ENCODE measurements around the gene ARHGEF26. TPM values are rescaled to one million over a fixed set of nuclear protein-coding genes. Genes with fewer than 3 reads are reported as not detected.

The ARHGEF26 gene
- total RNA-seq, 2 experiments from 2014 or later = 0.25 to 0.45 TPM

- Mint-ChIP-seq H3K4me1 (ENCODE audit: low read depth) (peaks cover 12% of the 10 kb centered on the region), H3K4me3 (peak overlapping the region; percentile 53), H3K27ac (no peak overlapping the region), H3K9me3 (no peaks in the 10 kb centered on the region), H3K36me3 (ENCODE audit: low read depth) (no peaks in the 10 kb centered on the region), H3K27me3 (ENCODE audit: low read depth) (peaks cover 48% of the 10 kb centered on the region)
- DNase-seq = no peak
- intact Hi-C loops (cut with micrococcal nuclease) = loop anchor here (5.0 to 10.0 kb wide), 4 partner anchors 114 to 1752 kb away; partner anchors contain the start of genes GMPS and RAP2B
- CTCF ChIA-PET = interaction anchor here (0.9 kb wide), 1 partner anchor 130 kb away, joined by 3 read pairs; no protein-coding TSS in a partner anchor
Measured at GRCh38 chr3:154122912-154123559, 1.8 kb downstream of the ARHGEF26 start.

DNA sequence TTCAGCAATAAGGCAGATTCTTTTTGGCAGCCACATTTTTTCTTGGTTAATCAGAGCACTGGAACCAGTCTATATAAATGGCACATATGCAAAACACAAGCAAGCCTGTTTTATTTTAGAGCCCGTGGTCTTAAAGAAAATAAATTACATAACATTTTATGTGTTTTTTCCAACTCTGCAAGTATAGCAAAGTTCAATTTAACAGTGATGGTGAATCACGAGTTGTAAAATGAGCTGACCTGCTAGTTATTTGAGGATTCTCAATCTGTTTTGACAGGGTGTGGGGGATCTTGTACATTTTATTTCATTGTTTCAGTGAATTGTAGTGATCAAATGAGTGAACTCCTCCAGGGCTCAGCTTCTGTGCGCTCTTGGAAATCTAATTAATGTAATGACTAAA lies 2.7 kb downstream of the ARHGEF26 start:
- CTCF ChIA-PET = no interaction called here
- peaks cover 45% of the 10 kb centered on the region for H3K27me3 Mint-ChIP-seq (ENCODE audit: low read depth)
- intact Hi-C loops (cut with micrococcal nuclease) = loop anchor here (5.0 to 10.0 kb wide), 4 partner anchors 113 to 1751 kb away; partner anchors contain the start of genes GMPS and RAP2B

DNA sequence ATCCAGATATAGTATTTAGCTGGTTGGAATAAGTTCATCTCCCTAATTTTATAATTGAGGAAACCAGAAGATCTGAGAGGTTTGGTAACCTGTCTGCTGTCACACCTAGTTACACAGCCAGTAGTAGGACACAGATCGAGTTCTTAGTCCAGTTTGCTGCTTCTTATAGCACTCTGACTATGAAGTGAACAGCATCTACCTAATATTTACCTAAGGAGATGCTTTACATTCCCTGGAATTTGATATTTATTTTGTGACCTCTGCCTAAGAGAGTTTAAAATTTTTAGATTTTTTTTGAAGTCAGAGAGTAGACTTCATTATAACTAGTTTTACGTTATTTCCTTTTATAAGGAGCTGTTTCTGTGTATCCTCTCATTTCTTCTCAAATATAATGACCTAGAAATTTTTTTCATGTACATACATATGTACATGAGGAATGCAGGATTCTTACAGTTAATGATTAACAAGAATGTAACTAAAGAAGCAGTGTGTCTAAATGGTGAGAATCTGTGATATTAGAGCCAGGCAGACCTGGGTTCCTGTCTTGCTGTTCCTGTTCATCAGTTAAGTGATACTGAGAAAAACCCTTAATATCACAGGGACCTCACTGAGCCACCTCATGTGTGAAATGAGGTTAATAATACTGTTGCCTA lies 4.3 kb downstream of the ARHGEF26 start:
- no peak overlapping the region for H3K4me3 Mint-ChIP-seq
- H3K9me3 Mint-ChIP-seq = no peaks in the 10 kb centered on the region
- no peak for DNase-seq
- intact Hi-C loops (cut with micrococcal nuclease) = loop anchor here (10.0 kb wide), 1 partner anchor 1749 kb away; the partner anchor contains the start of gene GMPS
- no peak overlapping the region for H3K27ac Mint-ChIP-seq
- CTCF ChIA-PET = interaction anchor here (0.8 kb wide), 1 partner anchor 796 kb away, joined by 3 read pairs; no protein-coding TSS in a partner anchor
- H3K36me3 Mint-ChIP-seq (ENCODE audit: low read depth) = no peaks in the 10 kb centered on the region
- peaks cover 39% of the 10 kb centered on the region for H3K27me3 Mint-ChIP-seq (ENCODE audit: low read depth)
- peaks cover 10% of the 10 kb centered on the region for H3K4me1 Mint-ChIP-seq (ENCODE audit: low read depth)

More for the DNA sequence above, 2.7 kb downstream of the ARHGEF26 start:
- Mint-ChIP-seq H3K9me3 (no peaks in the 10 kb centered on the region), H3K4me3 (no peak overlapping the region), H3K27ac (no peak overlapping the region), H3K36me3 (ENCODE audit: low read depth) (no peaks in the 10 kb centered on the region), H3K4me1 (ENCODE audit: low read depth) (peaks cover 12% of the 10 kb centered on the region)
- DNase-seq = no peak

DNA sequence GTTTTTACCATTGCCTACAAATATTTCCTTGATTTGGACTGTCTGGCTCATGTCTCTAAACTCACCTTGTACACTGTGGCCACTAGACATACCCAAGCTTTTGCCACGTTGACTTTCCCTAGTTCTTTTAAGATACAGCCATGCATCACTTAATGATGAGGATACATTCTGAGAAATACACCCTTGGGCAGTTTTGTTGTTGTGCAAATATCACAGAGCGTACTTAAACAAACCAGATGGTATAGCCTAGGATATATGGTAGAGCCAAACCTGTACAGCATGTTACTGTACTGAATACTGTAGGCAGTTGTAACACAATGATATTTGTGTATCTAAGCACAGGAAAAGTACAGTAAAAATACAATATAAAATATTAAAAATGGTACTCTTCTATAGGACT lies 5.5 kb downstream of the ARHGEF26 start:
- intact Hi-C loops (cut with micrococcal nuclease) = loop anchor here (10.0 kb wide), 1 partner anchor 1748 kb away; the partner anchor contains the start of gene GMPS
- CTCF ChIA-PET = no interaction called here
- Mint-ChIP-seq H3K4me1 (ENCODE audit: low read depth) (peaks cover 7% of the 10 kb centered on the region), H3K9me3 (no peaks in the 10 kb centered on the region), H3K27me3 (ENCODE audit: low read depth) (peaks cover 31% of the 10 kb centered on the region), H3K27ac (no peak overlapping the region), H3K4me3 (no peak overlapping the region), H3K36me3 (ENCODE audit: low read depth) (no peaks in the 10 kb centered on the region)
- no peak for DNase-seq

DNA sequence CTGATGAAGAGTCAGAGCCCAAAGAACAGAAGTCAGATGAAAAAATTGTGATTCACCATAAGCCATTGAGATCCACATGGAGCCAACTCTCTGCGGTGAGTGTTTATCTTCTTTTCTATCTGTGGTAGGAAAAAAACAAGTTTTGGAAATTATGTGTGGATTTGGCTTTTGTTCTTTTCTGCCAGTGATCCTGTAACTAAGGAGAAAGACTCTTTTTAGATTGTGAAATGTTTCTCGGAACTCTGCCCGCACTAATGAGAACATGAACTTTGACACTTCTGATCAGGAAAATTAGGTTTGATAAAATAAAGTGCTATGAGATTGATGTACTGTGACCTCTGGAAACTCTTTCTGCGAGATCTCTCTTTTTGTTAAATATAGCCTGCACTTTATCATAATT lies 8.4 kb downstream of the ARHGEF26 start:
- H3K27me3 Mint-ChIP-seq (ENCODE audit: low read depth) = peaks cover 13% of the 10 kb centered on the region
- intact Hi-C loops (cut with micrococcal nuclease) = loop anchor here (10.0 kb wide), 1 partner anchor 1745 kb away; the partner anchor contains the start of gene GMPS
- DNase-seq = no peak
- no peak overlapping the region for H3K4me3 Mint-ChIP-seq
- no peaks in the 10 kb centered on the region for H3K9me3 Mint-ChIP-seq
- CTCF ChIA-PET = no interaction called here
- H3K4me1 Mint-ChIP-seq (ENCODE audit: low read depth) = no peaks in the 10 kb centered on the region
- H3K36me3 Mint-ChIP-seq (ENCODE audit: low read depth) = no peaks in the 10 kb centered on the region
- no peak overlapping the region for H3K27ac Mint-ChIP-seq

DNA sequence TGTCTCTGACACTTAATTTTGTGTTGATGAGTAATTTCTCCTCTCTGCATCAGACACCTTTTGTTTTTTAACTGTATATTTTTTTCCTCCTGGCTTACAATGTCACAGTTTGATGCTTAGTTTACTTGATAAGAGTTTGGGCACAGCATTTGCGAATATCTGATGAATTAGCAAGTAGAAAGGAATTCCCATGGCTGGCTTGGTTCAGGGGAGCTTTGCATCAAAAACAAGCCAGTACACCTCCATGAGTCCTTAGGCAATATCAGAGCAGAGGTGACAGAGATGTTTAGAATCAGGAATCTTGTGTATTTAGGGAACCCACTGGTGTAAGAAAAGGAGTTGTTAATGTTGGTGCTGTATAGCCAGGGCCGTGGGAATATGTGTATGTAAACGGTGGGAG lies 9.3 kb downstream of the ARHGEF26 start:
- H3K27ac Mint-ChIP-seq = no peak overlapping the region
- H3K27me3 Mint-ChIP-seq (ENCODE audit: low read depth) = peaks cover 10% of the 10 kb centered on the region
- H3K9me3 Mint-ChIP-seq = no peaks in the 10 kb centered on the region
- no peak overlapping the region for H3K4me3 Mint-ChIP-seq
- intact Hi-C loops (cut with micrococcal nuclease) = no loop called here
- CTCF ChIA-PET = no interaction called here
- no peaks in the 10 kb centered on the region for H3K36me3 Mint-ChIP-seq (ENCODE audit: low read depth)
- H3K4me1 Mint-ChIP-seq (ENCODE audit: low read depth) = no peaks in the 10 kb centered on the region
- DNase-seq = no peak

- intact Hi-C loops (cut with micrococcal nuclease) = no loop called here
- DNase-seq = no peak
- Mint-ChIP-seq H3K4me1 (ENCODE audit: low read depth) (no peaks in the 10 kb centered on the region), H3K36me3 (ENCODE audit: low read depth) (no peaks in the 10 kb centered on the region), H3K27me3 (ENCODE audit: low read depth) (peaks cover 10% of the 10 kb centered on the region), H3K27ac (no peak overlapping the region), H3K9me3 (no peaks in the 10 kb centered on the region), H3K4me3 (no peak overlapping the region)
- CTCF ChIA-PET = no interaction called here
Measured at GRCh38 chr3:154131830-154132229, 10.6 kb downstream of the ARHGEF26 start.

DNA sequence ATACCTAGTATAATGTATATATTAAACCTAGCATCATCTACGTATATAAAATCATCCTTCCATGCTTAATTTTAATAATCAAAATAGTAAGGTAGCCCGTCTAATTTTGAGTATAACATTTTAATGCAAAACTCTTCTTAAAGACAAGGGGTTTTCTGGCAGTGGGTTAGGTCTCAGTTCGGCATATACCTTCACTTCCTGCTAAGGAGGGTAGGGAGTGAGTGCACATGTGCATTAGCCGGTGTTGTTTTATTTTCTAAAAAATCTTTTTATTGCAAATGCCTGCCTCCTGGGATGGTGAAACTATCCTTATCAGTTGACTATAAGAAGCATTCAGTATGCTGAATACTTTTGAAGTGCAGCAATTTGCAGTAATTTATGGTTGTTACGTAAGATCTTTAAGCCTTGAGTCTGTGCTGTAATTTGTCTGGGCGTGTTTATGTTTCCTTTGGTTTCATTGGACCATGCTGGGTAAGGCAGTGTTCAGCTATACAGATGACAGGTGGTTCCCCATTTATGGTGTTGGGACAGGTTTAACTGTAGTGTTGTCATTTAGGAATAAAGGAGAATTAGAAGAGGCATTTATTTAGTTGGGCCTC lies 11.7 kb downstream of the ARHGEF26 start:
- Mint-ChIP-seq H3K9me3 (no peaks in the 10 kb centered on the region), H3K27ac (no peak overlapping the region), H3K4me1 (ENCODE audit: low read depth) (no peaks in the 10 kb centered on the region), H3K27me3 (ENCODE audit: low read depth) (peaks cover 13% of the 10 kb centered on the region), H3K36me3 (ENCODE audit: low read depth) (no peaks in the 10 kb centered on the region), H3K4me3 (no peak overlapping the region)
- no peak for DNase-seq
- CTCF ChIA-PET = no interaction called here
- intact Hi-C loops (cut with micrococcal nuclease) = no loop called here

- Mint-ChIP-seq H3K27ac (no peak overlapping the region), H3K9me3 (no peaks in the 10 kb centered on the region), H3K36me3 (ENCODE audit: low read depth) (no peaks in the 10 kb centered on the region), H3K4me1 (ENCODE audit: low read depth) (no peaks in the 10 kb centered on the region), H3K27me3 (ENCODE audit: low read depth) (peaks cover 7% of the 10 kb centered on the region), H3K4me3 (no peak overlapping the region)
- no peak for DNase-seq
- intact Hi-C loops (cut with micrococcal nuclease) = no loop called here
- CTCF ChIA-PET = no interaction called here
Measured at GRCh38 chr3:154135511-154136173, 14.5 kb downstream of the ARHGEF26 start.

GRCh38 chr3:154137036-154137435 lies 15.8 kb downstream of the ARHGEF26 start:
- CTCF ChIA-PET = no interaction called here
- Mint-ChIP-seq H3K27me3 (ENCODE audit: low read depth) (peaks cover 7% of the 10 kb centered on the region), H3K27ac (no peak overlapping the region), H3K36me3 (ENCODE audit: low read depth) (no peaks in the 10 kb centered on the region), H3K4me1 (ENCODE audit: low read depth) (no peaks in the 10 kb centered on the region), H3K4me3 (no peak overlapping the region), H3K9me3 (no peaks in the 10 kb centered on the region)
- intact Hi-C loops (cut with micrococcal nuclease) = no loop called here
- DNase-seq = no peak

- no peak for DNase-seq
- H3K27ac Mint-ChIP-seq = no peak overlapping the region
- peaks cover 13% of the 10 kb centered on the region for H3K27me3 Mint-ChIP-seq (ENCODE audit: low read depth)
- H3K36me3 Mint-ChIP-seq (ENCODE audit: low read depth) = no peaks in the 10 kb centered on the region
- no peaks in the 10 kb centered on the region for H3K4me1 Mint-ChIP-seq (ENCODE audit: low read depth)
- H3K4me3 Mint-ChIP-seq = no peak overlapping the region
- no peaks in the 10 kb centered on the region for H3K9me3 Mint-ChIP-seq
- intact Hi-C loops (cut with micrococcal nuclease) = no loop called here
- CTCF ChIA-PET = no interaction called here
Measured at GRCh38 chr3:154139996-154140436, 18.8 kb downstream of the ARHGEF26 start.

DNA sequence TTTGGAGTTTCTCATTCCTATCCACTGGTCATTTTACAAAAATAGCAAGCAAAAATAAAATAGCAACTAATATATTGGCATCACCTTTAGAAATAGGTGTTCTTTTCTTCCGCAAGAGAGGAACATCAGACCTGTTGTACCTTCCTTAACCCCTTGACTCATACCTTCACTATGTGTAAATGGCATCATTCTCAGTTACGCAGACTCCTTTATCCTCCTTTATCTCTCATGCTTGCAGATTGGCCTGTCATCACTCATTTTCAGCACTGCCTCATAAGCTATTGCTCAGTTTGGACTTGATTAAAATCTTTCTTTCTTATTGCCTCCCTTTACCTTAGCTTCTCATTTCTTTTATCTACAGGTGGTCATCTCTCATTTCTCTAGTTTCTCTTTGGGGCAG lies 21.4 kb downstream of the ARHGEF26 start:
- H3K4me3 Mint-ChIP-seq = no peak overlapping the region
- DNase-seq = no peak
- CTCF ChIA-PET = no interaction called here
- intact Hi-C loops (cut with micrococcal nuclease) = no loop called here
- no peaks in the 10 kb centered on the region for H3K4me1 Mint-ChIP-seq (ENCODE audit: low read depth)
- H3K9me3 Mint-ChIP-seq = no peaks in the 10 kb centered on the region
- peaks cover 12% of the 10 kb centered on the region for H3K27me3 Mint-ChIP-seq (ENCODE audit: low read depth)
- no peaks in the 10 kb centered on the region for H3K36me3 Mint-ChIP-seq (ENCODE audit: low read depth)
- H3K27ac Mint-ChIP-seq = no peak overlapping the region
